ENCODE results near the gene SECISBP2.
"Not testable (repeated sequence)": the region's sequence is repeated elsewhere in the genome, so short reads cannot be mapped to it uniquely, and the experiment has no call there.

Gene SECISBP2

DNA sequence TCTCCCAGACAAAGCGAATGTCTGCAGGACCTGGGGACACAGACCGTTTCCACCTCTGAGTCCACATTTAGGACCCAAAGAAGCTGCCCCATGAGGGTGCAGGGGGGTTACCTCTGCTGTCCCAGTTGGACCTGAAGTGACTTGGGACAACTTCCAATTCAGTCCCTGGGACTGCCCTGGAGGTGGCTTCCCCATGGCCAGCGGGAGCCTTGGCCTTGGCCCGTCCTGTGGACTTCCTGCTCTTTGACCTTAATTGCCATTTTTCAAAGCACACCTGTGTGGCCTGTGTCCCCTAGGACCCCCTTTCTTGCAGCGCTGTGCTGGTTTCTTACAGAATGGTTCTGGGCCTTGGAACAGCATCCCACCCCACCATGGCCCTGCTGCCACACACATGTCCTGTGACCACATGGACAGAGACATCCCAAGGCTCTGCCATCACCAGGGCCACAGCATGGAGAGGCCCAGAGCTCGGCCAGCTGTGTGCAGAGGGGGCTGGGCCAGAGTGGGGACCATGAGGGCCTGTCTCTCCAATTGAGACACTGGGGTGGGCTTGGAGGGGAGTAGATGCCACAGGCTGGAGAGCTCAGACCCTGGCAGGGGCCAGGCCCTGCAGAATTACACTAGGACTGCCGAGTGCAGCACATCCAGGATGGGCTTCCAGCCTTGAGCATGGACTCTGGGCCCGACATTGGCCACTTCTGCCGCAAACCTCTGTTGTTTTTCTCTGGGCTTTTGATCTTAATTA lies 45.8 kb downstream of the SECISBP2 start:
- no peak for DNase-seq (ENCODE audit: low read depth, low spot score)
- Histone ChIP-seq H3K36me3 (ENCODE audit: control insufficient read depth, insufficient read depth, low read length) (peaks cover 11% of the 10 kb centered on the region), H3K4me3 (ENCODE audit: low read length) (no peak overlapping the region), H3K4me1 (ENCODE audit: control insufficient read depth, insufficient read depth, low read length) (no peaks in the 10 kb centered on the region; the same call in 1 of the 2 replicates), H3K27ac (ENCODE audit: low read length) (no peak overlapping the region), H3K9me3 (ENCODE audit: control insufficient read depth, insufficient read depth, low read length) (no peaks in the 10 kb centered on the region), H3K27me3 (ENCODE audit: control insufficient read depth, insufficient read depth, low read length) (no peaks in the 10 kb centered on the region)
- no CpG with 5 or more reads among the region's 9 CpGs for WGBS (ENCODE audit: insufficient coverage, insufficient read length)

DNA sequence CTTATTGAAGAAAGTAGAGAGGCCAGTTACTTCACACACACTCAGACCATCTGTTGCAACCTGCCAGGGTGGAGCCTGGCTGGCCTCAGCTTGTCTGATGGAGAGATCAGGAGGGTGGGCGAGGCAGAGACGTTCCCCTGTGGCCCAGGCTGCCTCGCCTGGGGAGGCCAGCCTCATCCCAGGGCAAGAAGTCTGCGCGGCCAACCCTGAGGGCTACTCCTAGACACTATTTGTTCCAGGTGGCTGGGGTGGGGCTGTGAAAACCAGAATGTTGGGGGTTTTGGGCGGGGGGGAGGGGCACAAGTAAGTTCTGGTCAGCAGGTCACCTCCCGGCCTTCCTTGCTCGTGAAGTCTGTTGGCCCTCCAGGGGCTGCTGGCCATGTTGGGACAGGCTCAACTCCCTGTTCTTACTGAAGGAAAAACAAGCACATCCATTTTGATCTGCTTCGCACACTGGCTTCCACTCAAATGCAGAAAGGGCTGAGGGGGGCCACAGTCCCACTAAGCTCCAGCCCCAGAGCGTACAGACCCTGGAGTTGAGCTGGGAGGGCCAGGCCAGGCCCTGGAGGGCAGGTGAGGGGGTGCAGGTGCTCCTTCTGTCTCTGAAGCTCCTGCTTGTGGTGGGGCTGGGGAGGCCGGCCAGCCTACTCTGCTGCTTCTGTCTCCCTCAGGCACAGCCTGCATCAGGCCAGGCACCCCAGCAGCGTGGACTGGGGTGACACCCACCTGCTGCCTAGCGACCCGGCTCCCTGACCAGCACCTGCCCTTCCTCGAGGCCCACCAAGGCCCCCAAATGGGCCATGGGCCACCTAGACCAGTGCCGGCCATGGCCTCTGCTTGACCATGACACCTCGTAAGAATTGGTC lies 46.6 kb downstream of the SECISBP2 start:
- H3K27ac ChIP-seq (ENCODE audit: low read length), result no peak overlapping the region
- no peak for DNase-seq (ENCODE audit: low read depth, low spot score)
- no peaks in the 10 kb centered on the region; the same call in 1 of the 2 replicates for H3K4me1 ChIP-seq (ENCODE audit: control insufficient read depth, insufficient read depth, low read length)
- H3K27me3 ChIP-seq (ENCODE audit: control insufficient read depth, insufficient read depth, low read length), result no peaks in the 10 kb centered on the region
- no CpG with 5 or more reads among the region's 17 CpGs for WGBS (ENCODE audit: insufficient coverage, insufficient read length)
- H3K36me3 ChIP-seq (ENCODE audit: control insufficient read depth, insufficient read depth, low read length), result peaks cover 7% of the 10 kb centered on the region; the same call in 1 of the 2 replicates
- H3K9me3 ChIP-seq (ENCODE audit: control insufficient read depth, insufficient read depth, low read length), result no peaks in the 10 kb centered on the region
- H3K4me3 ChIP-seq (ENCODE audit: low read length), result no peak overlapping the region

GRCh38 chr9:89365532-89365912 lies 47.2 kb downstream of the SECISBP2 start:
- Histone ChIP-seq H3K4me1 (ENCODE audit: control insufficient read depth, insufficient read depth, low read length) (no peaks in the 10 kb centered on the region; the same call in 1 of the 2 replicates), H3K27me3 (ENCODE audit: control insufficient read depth, insufficient read depth, low read length) (no peaks in the 10 kb centered on the region), H3K4me3 (ENCODE audit: low read length) (no peak overlapping the region), H3K27ac (ENCODE audit: low read length) (no peak overlapping the region), H3K9me3 (ENCODE audit: control insufficient read depth, insufficient read depth, low read length) (no peaks in the 10 kb centered on the region), H3K36me3 (ENCODE audit: control insufficient read depth, insufficient read depth, low read length) (peaks cover 3% of the 10 kb centered on the region; the same call in 1 of the 2 replicates)
- no peak for DNase-seq (ENCODE audit: low read depth, low spot score)
- WGBS (ENCODE audit: insufficient coverage, insufficient read length), result no CpG with 5 or more reads among the region's 2 CpGs

DNA sequence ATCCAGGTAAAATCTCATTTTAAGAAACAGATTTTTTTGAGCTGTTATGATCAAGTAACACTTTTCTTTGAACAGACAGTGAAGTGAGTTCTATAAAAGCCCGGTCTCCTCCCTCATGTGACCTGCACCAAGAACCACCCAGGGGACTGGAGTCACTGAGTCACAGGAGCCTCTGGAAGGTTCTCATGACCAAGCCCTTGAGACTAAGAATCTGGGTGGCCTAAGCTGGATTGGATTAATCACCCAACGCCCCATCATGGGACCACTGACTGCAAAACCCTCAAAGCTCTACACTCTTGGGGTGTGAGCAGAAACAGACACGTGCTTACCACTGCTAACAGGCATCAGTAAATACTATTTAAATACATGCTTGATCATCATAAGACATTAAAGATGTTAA lies 48.4 kb downstream of the SECISBP2 start:
- Histone ChIP-seq H3K4me1 (ENCODE audit: control insufficient read depth, insufficient read depth, low read length) (no peaks in the 10 kb centered on the region; the same call in 1 of the 2 replicates), H3K36me3 (ENCODE audit: control insufficient read depth, insufficient read depth, low read length) (peaks cover under 1% of the 10 kb centered on the region; the same call in 1 of the 2 replicates), H3K9me3 (ENCODE audit: control insufficient read depth, insufficient read depth, low read length) (no peaks in the 10 kb centered on the region), H3K27me3 (ENCODE audit: control insufficient read depth, insufficient read depth, low read length) (no peaks in the 10 kb centered on the region), H3K27ac (ENCODE audit: low read length) (no peak overlapping the region), H3K4me3 (ENCODE audit: low read length) (no peak overlapping the region)
- no peak for DNase-seq (ENCODE audit: low read depth, low spot score)
- no CpG with 5 or more reads among the region's 3 CpGs for WGBS (ENCODE audit: insufficient coverage, insufficient read length)

- WGBS (ENCODE audit: insufficient coverage, insufficient read length), result no CpG with 5 or more reads among the region's 4 CpGs
- no peak overlapping the region for H3K27ac ChIP-seq (ENCODE audit: low read length)
- no peaks in the 10 kb centered on the region for H3K9me3 ChIP-seq (ENCODE audit: control insufficient read depth, insufficient read depth, low read length)
- no peaks in the 10 kb centered on the region; the same call in 1 of the 2 replicates for H3K4me1 ChIP-seq (ENCODE audit: control insufficient read depth, insufficient read depth, low read length)
- no peak for DNase-seq (ENCODE audit: low read depth, low spot score)
- no peaks in the 10 kb centered on the region for H3K36me3 ChIP-seq (ENCODE audit: control insufficient read depth, insufficient read depth, low read length)
- no peaks in the 10 kb centered on the region for H3K27me3 ChIP-seq (ENCODE audit: control insufficient read depth, insufficient read depth, low read length)
- no peak overlapping the region for H3K4me3 ChIP-seq (ENCODE audit: low read length)
These were observed 49.0 kb downstream of the SECISBP2 start for GRCh38 chr9:89367281-89367680.

DNA sequence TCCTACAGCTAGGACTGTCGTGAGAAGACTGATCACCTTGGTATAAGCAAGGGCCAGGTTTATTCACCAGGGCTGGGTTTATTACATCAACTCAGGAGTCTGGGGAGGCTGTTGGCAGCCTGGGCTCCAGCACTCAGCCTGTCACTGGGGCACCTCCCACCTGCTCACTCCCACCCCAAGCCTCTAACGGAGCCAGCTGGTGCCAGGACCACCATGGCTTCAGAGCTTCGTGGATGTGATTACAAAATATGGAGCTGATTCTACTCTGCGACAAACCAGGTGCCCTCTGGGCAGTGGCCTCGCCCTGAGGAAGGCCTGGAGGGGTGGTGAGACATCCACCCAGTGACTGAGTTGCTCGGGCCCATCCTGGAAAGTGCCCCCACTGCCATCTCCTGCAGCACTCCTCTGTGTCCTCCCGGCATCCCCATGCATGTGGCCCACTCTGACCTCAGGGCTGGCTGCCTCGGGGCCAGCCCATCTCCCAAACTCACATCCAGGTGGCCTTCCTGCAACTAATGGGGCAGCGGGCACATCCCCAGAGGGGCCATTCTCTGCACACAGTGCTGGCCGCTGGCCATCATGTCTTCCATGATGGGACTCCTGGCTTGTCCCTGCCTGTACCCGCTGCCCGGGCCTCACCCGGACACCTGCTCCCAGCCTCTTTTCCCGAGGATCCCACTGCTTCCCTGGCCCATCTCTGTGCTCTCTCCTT lies 49.6 kb downstream of the SECISBP2 start:
- no peak overlapping the region for H3K4me3 ChIP-seq (ENCODE audit: low read length)
- no peak overlapping the region for H3K27ac ChIP-seq (ENCODE audit: low read length)
- H3K27me3 ChIP-seq (ENCODE audit: control insufficient read depth, insufficient read depth, low read length), result no peaks in the 10 kb centered on the region
- WGBS (ENCODE audit: insufficient coverage, insufficient read length), result no CpG with 5 or more reads among the region's 14 CpGs
- no peaks in the 10 kb centered on the region for H3K9me3 ChIP-seq (ENCODE audit: control insufficient read depth, insufficient read depth, low read length)
- DNase-seq (ENCODE audit: low read depth, low spot score), result no peak
- no peaks in the 10 kb centered on the region for H3K36me3 ChIP-seq (ENCODE audit: control insufficient read depth, insufficient read depth, low read length)
- no peaks in the 10 kb centered on the region; the same call in 1 of the 2 replicates for H3K4me1 ChIP-seq (ENCODE audit: control insufficient read depth, insufficient read depth, low read length)

- no peaks in the 10 kb centered on the region for H3K9me3 ChIP-seq (ENCODE audit: control insufficient read depth, insufficient read depth, low read length)
- H3K4me3 ChIP-seq (ENCODE audit: low read length), result no peak overlapping the region
- no peaks in the 10 kb centered on the region for H3K36me3 ChIP-seq (ENCODE audit: control insufficient read depth, insufficient read depth, low read length)
- no CpG with 5 or more reads among the region's 7 CpGs for WGBS (ENCODE audit: insufficient coverage, insufficient read length)
- no peak overlapping the region for H3K27ac ChIP-seq (ENCODE audit: low read length)
- no peaks in the 10 kb centered on the region; the same call in 1 of the 2 replicates for H3K4me1 ChIP-seq (ENCODE audit: control insufficient read depth, insufficient read depth, low read length)
- no peaks in the 10 kb centered on the region for H3K27me3 ChIP-seq (ENCODE audit: control insufficient read depth, insufficient read depth, low read length)
- no peak for DNase-seq (ENCODE audit: low read depth, low spot score)
These were observed 50.2 kb downstream of the SECISBP2 start for GRCh38 chr9:89368550-89368949.

- DNase-seq (ENCODE audit: low read depth, low spot score), result no peak
- Histone ChIP-seq H3K36me3 (ENCODE audit: control insufficient read depth, insufficient read depth, low read length) (no peaks in the 10 kb centered on the region), H3K27me3 (ENCODE audit: control insufficient read depth, insufficient read depth, low read length) (no peaks in the 10 kb centered on the region), H3K4me1 (ENCODE audit: control insufficient read depth, insufficient read depth, low read length) (no peaks in the 10 kb centered on the region; the same call in 1 of the 2 replicates), H3K4me3 (ENCODE audit: low read length) (no peak overlapping the region), H3K27ac (ENCODE audit: low read length) (no peak overlapping the region), H3K9me3 (ENCODE audit: control insufficient read depth, insufficient read depth, low read length) (no peaks in the 10 kb centered on the region)
- no CpG with 5 or more reads among the region's 8 CpGs for WGBS (ENCODE audit: insufficient coverage, insufficient read length)
These were observed 50.7 kb downstream of the SECISBP2 start for GRCh38 chr9:89368978-89369377.

DNA sequence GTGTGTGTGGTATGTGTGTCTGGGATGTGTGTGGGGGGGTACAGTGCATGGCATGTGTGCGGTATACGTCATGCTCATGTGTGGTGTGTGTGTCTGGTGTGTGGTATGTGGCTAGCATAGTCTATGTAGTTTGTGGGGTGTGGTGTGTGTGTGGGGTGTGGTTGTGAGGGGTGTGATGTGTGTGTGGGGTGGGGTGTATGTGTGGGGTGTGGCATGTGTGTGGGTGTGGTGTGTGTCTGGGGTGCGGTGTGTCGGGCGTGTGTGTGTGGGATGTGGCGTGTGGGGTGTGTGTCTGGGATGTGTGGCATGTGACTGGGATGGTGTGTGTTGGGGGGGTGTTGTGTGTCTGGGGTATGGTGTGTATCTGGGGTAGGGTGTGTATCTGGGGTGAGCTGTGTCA lies 52.3 kb downstream of the SECISBP2 start:
- Histone ChIP-seq H3K4me1 (ENCODE audit: control insufficient read depth, insufficient read depth, low read length) (no peaks in the 10 kb centered on the region; the same call in 1 of the 2 replicates), H3K27ac (ENCODE audit: low read length) (no peak overlapping the region), H3K27me3 (ENCODE audit: control insufficient read depth, insufficient read depth, low read length) (no peaks in the 10 kb centered on the region), H3K36me3 (ENCODE audit: control insufficient read depth, insufficient read depth, low read length) (no peaks in the 10 kb centered on the region), H3K4me3 (ENCODE audit: low read length) (no peak overlapping the region), H3K9me3 (ENCODE audit: control insufficient read depth, insufficient read depth, low read length) (no peaks in the 10 kb centered on the region)
- 100% methylated on average over 3 of the region's 6 CpGs for WGBS (ENCODE audit: insufficient coverage, insufficient read length)
- DNase-seq (ENCODE audit: low read depth, low spot score), result no peak

DNA sequence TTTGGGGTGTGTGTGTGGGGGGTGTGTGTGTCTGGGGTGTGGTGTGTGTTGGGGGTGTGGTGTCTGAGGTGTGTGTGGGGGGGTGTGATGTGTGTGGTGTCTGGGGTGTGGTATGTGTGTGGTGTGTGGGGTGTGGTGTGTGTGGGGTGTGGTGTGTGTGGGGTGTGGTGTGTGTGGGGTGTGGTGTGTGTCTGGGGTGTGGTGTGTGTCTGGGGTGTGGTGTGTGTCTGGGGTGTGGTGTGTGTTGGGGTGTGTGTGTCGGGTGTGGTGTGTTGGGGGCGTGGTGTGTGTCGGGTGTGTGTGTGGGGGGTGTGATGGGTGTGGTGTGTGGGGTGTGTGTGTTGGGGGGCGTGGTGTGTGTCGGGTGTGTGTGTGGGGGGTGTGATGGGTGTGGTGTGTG lies 53.5 kb downstream of the SECISBP2 start:
- H3K36me3 ChIP-seq (ENCODE audit: control insufficient read depth, insufficient read depth, low read length); H3K27ac ChIP-seq (ENCODE audit: low read length); H3K27me3 ChIP-seq (ENCODE audit: control insufficient read depth, insufficient read depth, low read length); H3K4me1 ChIP-seq (ENCODE audit: control insufficient read depth, insufficient read depth, low read length); H3K9me3 ChIP-seq (ENCODE audit: control insufficient read depth, insufficient read depth, low read length); DNase-seq (ENCODE audit: low read depth, low spot score); H3K4me3 ChIP-seq (ENCODE audit: low read length): not testable (repeated sequence)
- no CpG with 5 or more reads among the region's 5 CpGs for WGBS (ENCODE audit: insufficient coverage, insufficient read length)

Measured in iPS DF 6.9 (cell line).